ENCODE measurements around the gene NXPH4. TPM values are rescaled to one million over a fixed set of nuclear protein-coding genes. Genes with fewer than 3 reads are reported as not detected.

NXPH4 gene
- total RNA-seq, 2 experiments from 2014 or later, result 0.41 to 0.45 TPM

- peaks cover 36% of the 10 kb centered on the region for H3K27me3 Mint-ChIP-seq
- TF ChIP-seq, protein P1, sequence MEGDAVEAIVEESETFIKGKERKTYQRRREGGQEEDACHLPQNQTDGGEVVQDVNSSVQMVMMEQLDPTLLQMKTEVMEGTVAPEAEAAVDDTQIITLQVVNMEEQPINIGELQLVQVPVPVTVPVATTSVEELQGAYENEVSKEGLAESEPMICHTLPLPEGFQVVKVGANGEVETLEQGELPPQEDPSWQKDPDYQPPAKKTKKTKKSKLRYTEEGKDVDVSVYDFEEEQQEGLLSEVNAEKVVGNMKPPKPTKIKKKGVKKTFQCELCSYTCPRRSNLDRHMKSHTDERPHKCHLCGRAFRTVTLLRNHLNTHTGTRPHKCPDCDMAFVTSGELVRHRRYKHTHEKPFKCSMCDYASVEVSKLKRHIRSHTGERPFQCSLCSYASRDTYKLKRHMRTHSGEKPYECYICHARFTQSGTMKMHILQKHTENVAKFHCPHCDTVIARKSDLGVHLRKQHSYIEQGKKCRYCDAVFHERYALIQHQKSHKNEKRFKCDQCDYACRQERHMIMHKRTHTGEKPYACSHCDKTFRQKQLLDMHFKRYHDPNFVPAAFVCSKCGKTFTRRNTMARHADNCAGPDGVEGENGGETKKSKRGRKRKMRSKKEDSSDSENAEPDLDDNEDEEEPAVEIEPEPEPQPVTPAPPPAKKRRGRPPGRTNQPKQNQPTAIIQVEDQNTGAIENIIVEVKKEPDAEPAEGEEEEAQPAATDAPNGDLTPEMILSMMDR (IDR thresholded peaks at IDR 0.05), result no peak
- H3K27ac Mint-ChIP-seq, result no peak overlapping the region
- CTCF ChIA-PET, result interaction anchor here (0.9 to 12.7 kb wide), 37 partner anchors 11 to 256 kb away, joined by 3 to 431 read pairs (median 6); partner anchors contain the start of genes GLI1, INHBE, NXPH4 and SHMT2
- H3K4me1 Mint-ChIP-seq (ENCODE audit: low read depth), result peaks cover 50% of the 10 kb centered on the region
- DNase-seq (no peak), ATAC-seq (no peak)
- POLR2A ChIA-PET, result interaction anchor here (1.0 to 12.9 kb wide), 4 partner anchors 15 to 217 kb away, joined by 3 to 238 read pairs (median 51); partner anchors contain the start of genes NXPH4 and SHMT2
- H3K36me3 Mint-ChIP-seq (ENCODE audit: low read depth), result no peaks in the 10 kb centered on the region
- H3K4me3 Mint-ChIP-seq, result no peak overlapping the region
- intact Hi-C loops (cut with micrococcal nuclease), result no loop called here
- H3K9me3 Mint-ChIP-seq, result no peaks in the 10 kb centered on the region
These were observed 25.7 kb downstream of the NXPH4 start for GRCh38 chr12:57242329-57242690.

GRCh38 chr12:57242691-57243454 is 26.3 kb downstream of the NXPH4 start:
- DNase-seq (peak; percentile 86), ATAC-seq (peak; percentile 22)
- H3K4me1 Mint-ChIP-seq (ENCODE audit: low read depth), result peaks cover 46% of the 10 kb centered on the region
- H3K9me3 Mint-ChIP-seq, result no peaks in the 10 kb centered on the region
- CTCF ChIA-PET, result interaction anchor here (0.6 to 12.7 kb wide), 49 partner anchors 11 to 485 kb away, joined by 3 to 431 read pairs (median 5); partner anchors contain the start of genes GLI1, INHBE, NXPH4 and SHMT2
- TF ChIP-seq, protein P1 (IDR thresholded peaks at IDR 0.05), result peak; percentile 79
- POLR2A ChIA-PET, result interaction anchor here (0.9 to 12.9 kb wide), 5 partner anchors 16 to 216 kb away, joined by 3 to 238 read pairs (median 5); partner anchors contain the start of genes NXPH4 and SHMT2
- H3K36me3 Mint-ChIP-seq (ENCODE audit: low read depth), result no peaks in the 10 kb centered on the region
- peaks cover 30% of the 10 kb centered on the region for H3K27me3 Mint-ChIP-seq
- peak overlapping the region; percentile 60 for H3K4me3 Mint-ChIP-seq
- H3K27ac Mint-ChIP-seq, result no peak overlapping the region
- intact Hi-C loops (cut with micrococcal nuclease), result loop anchor here (1.0 kb wide), 1 partner anchor 30 kb away; no protein-coding TSS in a partner anchor

GRCh38 chr12:57243521-57244311 is 27.1 kb downstream of the NXPH4 start:
- no peaks in the 10 kb centered on the region for H3K36me3 Mint-ChIP-seq (ENCODE audit: low read depth)
- CTCF ChIA-PET, result interaction anchor here (0.6 to 12.7 kb wide), 47 partner anchors 10 to 486 kb away, joined by 3 to 431 read pairs (median 5); partner anchors contain the start of genes GLI1, INHBE, NXPH4 and SHMT2
- intact Hi-C loops (cut with micrococcal nuclease), result loop anchor here (1.0 kb wide), 1 partner anchor 30 kb away; no protein-coding TSS in a partner anchor

DNA sequence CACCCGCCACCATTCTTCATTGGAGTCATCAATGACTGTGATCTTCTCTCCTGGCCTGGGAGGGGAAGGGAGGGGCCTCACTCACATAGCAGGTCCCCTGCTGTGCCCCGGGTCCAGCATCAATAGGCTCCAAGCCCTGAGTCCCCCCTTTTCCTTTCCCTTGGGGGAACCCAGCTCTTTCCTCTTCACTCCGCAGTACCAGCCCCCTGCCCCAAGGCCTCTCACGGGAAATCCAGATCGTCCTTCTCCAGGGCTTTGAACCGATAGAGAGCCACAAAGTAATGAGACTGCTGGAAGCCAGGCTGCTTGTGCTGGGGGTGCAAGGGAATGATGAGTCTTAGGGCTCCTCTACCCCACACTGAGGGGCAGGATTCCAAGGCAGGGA is 27.7 kb downstream of the NXPH4 start:
- intact Hi-C loops (cut with micrococcal nuclease), result no loop called here
- TF ChIP-seq, protein P1 (IDR thresholded peaks at IDR 0.05), result no peak
- Mint-ChIP-seq H3K4me1 (ENCODE audit: low read depth) (peaks cover 44% of the 10 kb centered on the region), H3K4me3 (peak overlapping the region; percentile 60), H3K36me3 (ENCODE audit: low read depth) (no peaks in the 10 kb centered on the region), H3K27ac (no peak overlapping the region), H3K9me3 (no peaks in the 10 kb centered on the region), H3K27me3 (peaks cover 24% of the 10 kb centered on the region)
- ChIA-PET CTCF (interaction anchor here (1.0 to 12.7 kb wide), 15 partner anchors 9 to 231 kb away, joined by 4 to 431 read pairs (median 13); partner anchors contain the start of genes GLI1, INHBE, NXPH4 and SHMT2), POLR2A (interaction anchor here (10.7 to 12.9 kb wide), 2 partner anchors 17 to 28 kb away, joined by 99 to 238 read pairs; partner anchors contain the start of genes NXPH4 and SHMT2)
- ATAC-seq (no peak), DNase-seq (no peak)

More at GRCh38 chr12:57243521-57244311, 27.1 kb downstream of the NXPH4 start:
- DNase-seq, result peak; percentile 92
- Mint-ChIP-seq H3K27me3 (peaks cover 26% of the 10 kb centered on the region), H3K9me3 (no peaks in the 10 kb centered on the region), H3K27ac (no peak overlapping the region), H3K4me1 (ENCODE audit: low read depth) (peaks cover 41% of the 10 kb centered on the region), H3K4me3 (peak overlapping the region; percentile 60)
- ATAC-seq, result peak; percentile 26
- POLR2A ChIA-PET, result interaction anchor here (0.9 to 12.9 kb wide), 3 partner anchors 17 to 209 kb away, joined by 5 to 238 read pairs (median 99); partner anchors contain the start of genes NXPH4 and SHMT2
- TF ChIP-seq, protein P1 (IDR thresholded peaks at IDR 0.05), result peak; percentile 70

Data from activated CD8-positive, alpha-beta T cell treated with anti-CD3 and anti-CD28 coated beads for 36 hours (primary cell).